IPS-20b (cell line): ENCODE measurements around the gene HCN2.
A peak's percentile ranks its signal among the peaks of the same experiment; 100 is the strongest.

ENCODE experiments used
- H3K27ac ChIP-seq: one replicate; pipeline ENCODE4 v1.5.1; 2013; ENCODE audit warnings: low read length
- H3K27me3 ChIP-seq: 2 replicates; pipeline ENCODE4 v1.6.1; 2013; ENCODE audit warnings: mild to moderate bottlenecking, low read length, inconsistent platforms; ENCODE audit not compliant: insufficient read depth
- H3K36me3 ChIP-seq: 2 replicates; pipeline ENCODE4 v1.6.1; 2013; ENCODE audit warnings: low read depth, mild to moderate bottlenecking, inconsistent platforms, low read length, moderate library complexity; ENCODE audit not compliant: insufficient read depth
- H3K4me1 ChIP-seq: 2 replicates; pipeline ENCODE4 v1.6.1; 2013; ENCODE audit warnings: mild to moderate bottlenecking, control low read depth, inconsistent platforms, low read length, moderate library complexity; ENCODE audit not compliant: insufficient read depth
- H3K4me3 ChIP-seq: 2 replicates; pipeline ENCODE4 v1.5.1; 2013; ENCODE audit warnings: mild to moderate bottlenecking, low read length, inconsistent platforms
- H3K9ac ChIP-seq: 2 replicates; pipeline ENCODE4 v1.6.1; 2013; ENCODE audit warnings: low read depth, mild to moderate bottlenecking, inconsistent platforms, low read length, moderate library complexity
- H3K9me3 ChIP-seq: 2 replicates; pipeline ENCODE4 v1.6.1; 2013; ENCODE audit warnings: mild to moderate bottlenecking, low read depth, low read length, inconsistent platforms; ENCODE audit not compliant: insufficient read depth

Gene HCN2

DNA sequence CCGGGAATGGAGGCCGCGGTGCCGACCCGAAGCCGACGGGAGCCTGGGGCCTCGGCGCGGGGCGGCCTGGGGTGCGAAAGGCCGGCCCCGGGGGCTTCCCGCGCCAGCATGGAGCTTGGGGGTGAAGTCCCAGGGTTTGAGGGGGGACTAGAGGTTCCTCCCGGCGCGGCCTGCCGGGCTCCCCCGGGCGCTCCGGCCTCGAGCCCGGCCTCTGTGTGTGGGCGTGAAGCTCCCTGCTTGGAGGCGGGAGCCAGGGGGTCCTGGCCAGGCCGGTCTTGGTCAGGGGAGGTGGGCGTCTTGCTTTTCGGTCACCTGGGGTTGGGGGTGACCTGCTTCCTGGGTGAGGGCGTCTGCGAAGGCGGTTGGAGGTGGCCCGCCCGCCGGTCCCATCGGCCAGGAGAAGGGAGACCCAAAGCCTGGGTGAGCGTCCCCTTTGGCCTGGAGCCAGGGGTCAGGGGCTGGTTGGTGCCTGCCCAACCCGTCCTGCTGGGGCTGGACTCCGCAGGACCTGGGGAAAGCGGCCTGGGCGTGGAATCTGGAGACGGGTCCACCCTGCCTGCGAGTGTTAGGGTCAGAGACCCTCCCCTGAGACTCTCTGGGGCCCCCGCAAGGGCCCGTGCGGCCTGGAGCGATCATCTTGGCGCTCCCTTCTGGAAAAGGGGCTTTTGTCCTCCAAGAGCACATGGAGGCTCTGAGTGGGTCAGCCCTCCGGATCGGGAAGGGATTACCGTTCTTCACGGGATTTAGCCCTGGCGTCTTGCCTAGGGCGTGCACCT lies 16.8 kb upstream of the HCN2 start:
- Histone ChIP-seq H3K4me3 (peak overlapping the region; percentile 91), H3K27ac (peak overlapping the region; percentile 4), H3K9ac (peak overlapping the region; percentile 94), H3K27me3 (no peaks in the 10 kb centered on the region), H3K4me1 (0 out of 2 replicates have a peak, but pooled peaks cover 4% of the 10 kb centered on the region), H3K36me3 (peaks cover 7% of the 10 kb centered on the region), H3K9me3 (peaks cover 3% of the 10 kb centered on the region; the same call in 1 of the 2 replicates)

DNA sequence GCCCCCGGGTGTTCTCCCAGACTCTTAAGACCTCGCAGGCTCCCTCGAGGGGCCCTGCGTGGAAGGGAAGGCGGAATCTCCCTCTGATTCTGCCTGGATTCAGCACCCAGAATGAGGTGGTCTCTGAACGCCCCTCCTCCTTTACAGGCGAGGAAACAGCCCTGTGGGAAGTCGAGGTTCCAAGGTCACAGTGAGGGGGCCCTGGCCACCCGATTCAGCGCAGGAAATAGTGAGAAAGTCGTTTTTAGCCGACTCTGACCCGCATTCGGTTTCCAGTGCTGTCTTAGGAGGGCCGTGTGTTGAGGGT lies 16.2 kb upstream of the HCN2 start:
- peaks cover 12% of the 10 kb centered on the region for H3K36me3 ChIP-seq

DNA sequence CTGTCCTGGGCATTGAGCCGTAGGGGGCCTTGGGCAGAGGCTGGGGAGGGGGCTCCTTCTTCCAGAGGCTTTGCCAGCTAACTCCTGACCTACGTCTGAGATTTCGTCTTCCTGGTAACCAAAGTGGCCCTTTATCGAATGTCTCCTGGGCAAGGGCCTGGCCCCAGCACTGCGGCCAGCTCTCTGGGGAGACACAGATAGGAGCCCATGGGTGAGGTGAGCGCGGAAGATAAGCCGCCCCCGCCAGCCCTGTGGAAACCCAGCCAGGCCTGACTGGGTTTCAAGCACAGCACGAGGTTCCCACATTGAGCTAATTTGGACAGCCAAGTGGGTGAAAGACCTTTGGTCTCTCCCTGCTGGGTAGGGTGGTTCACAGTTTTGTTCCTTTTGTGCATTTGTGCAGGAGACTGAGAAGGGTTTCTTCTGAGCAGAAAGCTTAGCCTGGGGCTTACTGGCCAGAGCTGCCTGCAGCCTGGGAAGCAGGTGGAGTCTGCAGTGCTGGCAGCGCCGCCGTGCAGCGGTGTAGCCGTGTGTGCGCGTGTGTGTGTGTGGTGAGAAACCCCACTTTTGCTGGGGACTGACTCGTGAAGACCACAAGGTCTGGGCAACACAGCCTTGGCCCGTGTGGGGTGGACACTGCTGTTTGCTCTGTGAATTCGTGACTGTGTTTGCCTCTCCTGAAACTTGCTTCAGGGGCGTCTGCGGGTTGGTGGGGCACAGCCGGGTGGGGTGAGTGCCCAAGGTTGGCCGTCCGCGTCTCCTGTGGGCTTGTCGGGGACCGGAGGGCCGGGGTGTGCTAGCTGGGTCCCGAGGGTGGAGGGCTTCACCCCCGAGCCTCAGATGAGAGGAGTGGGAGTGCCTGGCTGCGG lies 14.8 kb upstream of the HCN2 start:
- peaks cover 20% of the 10 kb centered on the region for H3K36me3 ChIP-seq
- H3K9ac ChIP-seq, result peak overlapping the region; percentile 25; the same call in 1 of the 2 replicates
- peak overlapping the region; percentile 59 for H3K4me3 ChIP-seq
- no peaks in the 10 kb centered on the region for H3K27me3 ChIP-seq
- H3K4me1 ChIP-seq, result 0 out of 2 replicates have a peak, but pooled peaks cover 4% of the 10 kb centered on the region
- H3K9me3 ChIP-seq, result no peaks in the 10 kb centered on the region; the same call in 1 of the 2 replicates
- H3K27ac ChIP-seq, result no peak overlapping the region

More for the DNA sequence above, 16.2 kb upstream of the HCN2 start:
- no peak overlapping the region for H3K27ac ChIP-seq
- peaks cover 3% of the 10 kb centered on the region; the same call in 1 of the 2 replicates for H3K9me3 ChIP-seq
- H3K9ac ChIP-seq, result peak overlapping the region; percentile 94
- H3K27me3 ChIP-seq, result no peaks in the 10 kb centered on the region
- H3K4me3 ChIP-seq, result peak overlapping the region; percentile 91
- 0 out of 2 replicates have a peak, but pooled peaks cover 4% of the 10 kb centered on the region for H3K4me1 ChIP-seq

- H3K4me3 ChIP-seq, result no peak overlapping the region
- 0 out of 2 replicates have a peak, but pooled peaks cover 4% of the 10 kb centered on the region for H3K4me1 ChIP-seq
- H3K27me3 ChIP-seq, result no peaks in the 10 kb centered on the region
- no peak overlapping the region for H3K9ac ChIP-seq
- H3K9me3 ChIP-seq, result no peaks in the 10 kb centered on the region
- peaks cover 28% of the 10 kb centered on the region for H3K36me3 ChIP-seq
- no peak overlapping the region for H3K27ac ChIP-seq
Observed at GRCh38 chr19:575527-576506, 13.9 kb upstream of the HCN2 start.

- no peak overlapping the region for H3K4me3 ChIP-seq
- peaks cover 36% of the 10 kb centered on the region for H3K36me3 ChIP-seq
- no peak overlapping the region for H3K27ac ChIP-seq
- H3K9me3 ChIP-seq, result no peaks in the 10 kb centered on the region
- H3K9ac ChIP-seq, result no peak overlapping the region
- H3K27me3 ChIP-seq, result no peaks in the 10 kb centered on the region
- 0 out of 2 replicates have a peak, but pooled peaks cover 4% of the 10 kb centered on the region for H3K4me1 ChIP-seq
Observed at GRCh38 chr19:576768-577438, 12.8 kb upstream of the HCN2 start.

DNA sequence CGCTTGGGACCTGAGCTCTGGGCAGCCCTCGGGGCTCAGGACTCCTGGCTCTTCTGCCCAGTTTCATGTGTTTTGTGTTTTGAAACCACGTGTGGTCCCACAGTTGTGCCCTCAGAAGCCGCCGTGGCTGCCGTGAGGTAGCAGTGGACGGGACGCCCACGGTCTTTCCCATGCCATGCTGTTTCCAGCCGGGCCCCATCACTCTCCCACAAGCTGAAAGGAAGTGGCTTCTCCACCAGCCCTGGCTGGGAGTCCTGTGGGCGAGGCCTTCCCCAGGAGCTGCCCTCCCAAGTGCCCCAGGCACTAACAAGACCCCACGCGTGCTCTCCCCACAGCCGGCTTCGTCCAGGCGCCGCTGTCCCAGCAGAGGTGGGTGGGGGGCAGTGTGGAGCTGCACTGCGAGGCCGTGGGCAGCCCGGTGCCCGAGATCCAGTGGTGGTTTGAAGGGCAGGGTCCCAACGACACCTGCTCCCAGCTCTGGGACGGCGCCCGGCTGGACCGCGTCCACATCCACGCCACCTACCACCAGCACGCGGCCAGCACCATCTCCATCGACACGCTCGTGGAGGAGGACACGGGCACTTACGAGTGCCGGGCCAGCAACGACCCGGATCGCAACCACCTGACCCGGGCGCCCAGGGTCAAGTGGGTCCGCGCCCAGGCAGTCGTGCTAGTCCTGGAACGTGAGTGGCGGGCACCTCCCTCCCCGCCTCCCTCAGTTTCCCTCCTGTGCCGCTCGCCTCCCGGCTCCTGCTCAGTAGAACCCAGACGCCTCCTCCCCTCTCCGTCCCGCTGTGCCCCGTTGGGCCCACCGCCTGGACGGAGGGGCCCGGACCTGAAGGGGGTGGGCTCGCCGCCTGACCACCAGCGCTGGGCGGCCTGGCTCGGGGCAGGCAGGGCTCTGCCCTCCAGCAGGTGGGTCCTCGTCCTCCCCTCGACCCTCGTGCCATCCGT lies 12.0 kb upstream of the HCN2 start:
- no peak overlapping the region for H3K27ac ChIP-seq
- H3K27me3 ChIP-seq, result no peaks in the 10 kb centered on the region
- peaks cover 41% of the 10 kb centered on the region for H3K36me3 ChIP-seq
- no peak overlapping the region for H3K4me3 ChIP-seq
- no peak overlapping the region for H3K9ac ChIP-seq
- H3K4me1 ChIP-seq, result 0 out of 2 replicates have a peak, but pooled peaks cover 4% of the 10 kb centered on the region
- no peaks in the 10 kb centered on the region for H3K9me3 ChIP-seq

DNA sequence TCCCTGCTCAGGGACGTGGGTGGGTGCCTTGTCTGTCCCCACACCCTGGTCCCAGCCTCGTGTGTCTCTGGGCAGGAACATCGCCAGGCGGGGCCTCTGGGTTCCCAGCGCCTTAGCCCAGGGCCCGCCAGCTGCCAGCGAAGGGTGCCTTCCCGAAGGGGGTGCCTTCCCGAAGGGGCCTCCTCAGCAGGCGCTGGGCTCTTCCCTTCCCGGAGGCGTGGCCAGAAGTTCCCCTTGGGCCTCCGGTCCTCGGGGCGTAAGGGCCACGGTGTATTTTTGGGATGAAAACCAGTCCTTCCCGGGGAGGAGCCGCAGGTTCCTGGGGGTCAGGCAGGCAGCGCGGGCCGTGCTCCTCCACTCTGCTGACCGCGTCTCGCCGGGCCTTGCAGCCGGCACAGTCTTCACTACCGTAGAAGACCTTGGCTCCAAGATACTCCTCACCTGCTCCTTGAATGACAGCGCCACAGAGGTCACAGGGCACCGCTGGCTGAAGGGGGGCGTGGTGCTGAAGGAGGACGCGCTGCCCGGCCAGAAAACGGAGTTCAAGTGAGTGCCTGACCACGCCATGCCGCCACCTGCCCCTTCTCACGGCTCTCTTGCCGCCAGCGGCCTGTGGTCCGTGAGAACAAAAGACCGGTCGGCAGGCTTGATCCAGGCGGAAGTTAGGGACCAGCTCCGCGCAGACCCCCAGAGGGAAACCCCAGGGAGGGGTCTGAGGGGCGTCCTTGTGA lies 10.4 kb upstream of the HCN2 start:
- H3K27me3 ChIP-seq, result no peaks in the 10 kb centered on the region
- no peak overlapping the region for H3K27ac ChIP-seq
- H3K36me3 ChIP-seq, result peaks cover 47% of the 10 kb centered on the region
- no peak overlapping the region for H3K9ac ChIP-seq
- H3K4me1 ChIP-seq, result 0 out of 2 replicates have a peak, but pooled peaks cover 4% of the 10 kb centered on the region
- no peak overlapping the region for H3K4me3 ChIP-seq
- no peaks in the 10 kb centered on the region for H3K9me3 ChIP-seq

DNA sequence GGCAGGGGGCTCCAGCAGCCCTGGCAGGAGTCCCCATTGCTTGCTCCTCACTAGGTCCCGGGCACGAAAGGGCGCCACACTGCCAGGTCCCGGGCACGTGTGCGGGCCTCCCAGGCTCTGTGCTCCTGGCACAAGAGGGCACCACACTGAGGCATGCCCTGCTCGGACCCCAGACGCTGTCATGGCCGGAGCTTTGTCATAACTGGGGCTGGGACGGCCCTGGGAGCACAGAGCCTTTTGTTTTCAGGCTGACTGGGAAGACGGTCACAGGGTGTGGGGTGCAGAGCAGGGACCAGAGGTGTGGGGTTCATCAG lies 9.9 kb upstream of the HCN2 start:
- Histone ChIP-seq H3K36me3 (peaks cover 47% of the 10 kb centered on the region), H3K27ac (no peak overlapping the region), H3K4me3 (no peak overlapping the region)

GRCh38 chr19:580274-580835 lies 9.3 kb upstream of the HCN2 start:
- Histone ChIP-seq H3K4me3 (no peak overlapping the region), H3K36me3 (peaks cover 47% of the 10 kb centered on the region), H3K9ac (no peak overlapping the region), H3K27ac (no peak overlapping the region), H3K9me3 (no peaks in the 10 kb centered on the region), H3K4me1 (no peaks in the 10 kb centered on the region), H3K27me3 (no peaks in the 10 kb centered on the region)

More for the DNA sequence above, 9.9 kb upstream of the HCN2 start:
- Histone ChIP-seq H3K4me1 (0 out of 2 replicates have a peak, but pooled peaks cover 4% of the 10 kb centered on the region), H3K27me3 (no peaks in the 10 kb centered on the region), H3K9ac (no peak overlapping the region), H3K9me3 (no peaks in the 10 kb centered on the region)
